H1 (cell line): ENCODE data around the gene NAP1L1.

Experiments used
- CTCF ChIP-seq, 3 experiments: IDR thresholded peaks; 1 replicate in 2 of 3; 2 replicates in 1 of 3; pipeline versions ENCODE4 v1.5.1 to v1.6.1; 2011; ENCODE audit warnings: low read length in 3 of 3, mild to moderate bottlenecking in 3 of 3, inconsistent platforms in 2 of 3, low read depth in 1 of 3, moderate library complexity in 1 of 3; ENCODE audit not compliant: insufficient read depth in 1 of 3; ENCODE audit errors: control extremely low read depth in 1 of 3
- EZH2 ChIP-seq: fragments of 200-600 bp; sonication (generic); IDR thresholded peaks from 2 replicates; pipeline ENCODE4 v1.7.1; 2012; ENCODE audit warnings: low read depth, mild to moderate bottlenecking, moderate library complexity, low read length, inconsistent platforms; ENCODE audit not compliant: severe bottlenecking
- KDM4A ChIP-seq: IDR thresholded peaks from one replicate; pipeline ENCODE4 v1.7.1; 2012; ENCODE audit warnings: low read depth, mild to moderate bottlenecking, moderate library complexity, low read length, inconsistent platforms; ENCODE audit not compliant: severe bottlenecking
- MAFK ChIP-seq: IDR thresholded peaks from 2 replicates; pipeline ENCODE4 v1.6.1; 2012; ENCODE audit warnings: low read depth, mild to moderate bottlenecking, improper control_type of control experiment, low read length
- POLR2AphosphoS5 ChIP-seq: IDR thresholded peaks from 2 replicates; pipeline ENCODE4 v1.6.1; 2011; ENCODE audit warnings: low read depth, low read length
- SP1 ChIP-seq: IDR thresholded peaks from 2 replicates; pipeline ENCODE4 v1.6.1; 2011; ENCODE audit warnings: low read depth, low read length
- TAF1 ChIP-seq: IDR thresholded peaks from 2 replicates; pipeline ENCODE4 v1.6.1; 2011; ENCODE audit warnings: mild to moderate bottlenecking, low read depth, low read length
- TBP ChIP-seq: IDR thresholded peaks from 2 replicates; pipeline ENCODE4 v1.6.1; 2011; ENCODE audit warnings: low read depth, low read length, improper control_type of control experiment
- TCF12 ChIP-seq: IDR thresholded peaks from 2 replicates; pipeline ENCODE4 v1.6.1; 2011; ENCODE audit warnings: low read depth, mild to moderate bottlenecking, low read length
- YY1 ChIP-seq: IDR thresholded peaks from 2 replicates; pipeline ENCODE4 v1.6.1; 2011; ENCODE audit warnings: low read depth, mild to moderate bottlenecking, low read length
- ZNF274 ChIP-seq: IDR thresholded peaks from 2 replicates; pipeline ENCODE4 v1.7.0; 2012; ENCODE audit warnings: low read length, borderline replicate concordance; ENCODE audit errors: extremely low read depth

- TF ChIP-seq CTCF (IDR thresholded peaks at IDR 0.05; ENCODE audit: control extremely low read depth in 1 of 3, insufficient read depth in 1 of 3, low read depth in 1 of 3, low read length in 3 of 3) (no peak), POLR2AphosphoS5 (0 out of 2 replicates have a peak, but pooled peaks have one; percentile 44), ZNF274 (no peak), TCF12 (no peak), YY1 (no peak), EZH2 (no peak), KDM4A (peak; percentile 12), SP1 (no peak), TAF1 (no peak), TBP (no peak), MAFK (no peak)
Measured at GRCh38 chr12:76032043-76032981, 52.2 kb downstream of the NAP1L1 start.
